HepG2 (cell line): Measurements from ENCODE around the gene IFNL1. TPM values are rescaled to one million over a fixed set of nuclear protein-coding genes. Genes with fewer than 3 reads are reported as not detected.

Experiments
- EEA1 ChIP-seq: sonication (generic); formaldehyde crosslinking; IDR thresholded peaks from 2 replicates; pipeline ENCODE4 v1.5.1; 2020; ENCODE audit warnings: mild to moderate bottlenecking, missing genetic modification reagents, borderline replicate concordance
- FOXO4 ChIP-seq: sonication (generic); formaldehyde crosslinking; conservative IDR thresholded peaks from 2 replicates; pipeline ENCODE4 v1.8.1; 2023; ENCODE audit warnings: missing genetic modification reagents
- HES4 ChIP-seq: sonication (generic); formaldehyde crosslinking; IDR thresholded peaks from 2 replicates; pipeline ENCODE4 v1.9.0; 2021; ENCODE audit warnings: mild to moderate bottlenecking, missing genetic modification reagents, borderline replicate concordance
- HNRNPL ChIP-seq: fragments of 200-400 bp; formaldehyde crosslinking; IDR thresholded peaks from 2 replicates; pipeline ENCODE4 v1.6.1; 2017; ENCODE audit warnings: mild to moderate bottlenecking, low read depth, low read length
- KLF15 ChIP-seq: sonication (generic); formaldehyde crosslinking; IDR thresholded peaks from 2 replicates; pipeline ENCODE4 v1.8.1; 2023; ENCODE audit warnings: borderline replicate concordance, mild to moderate bottlenecking, inconsistent platforms, missing genetic modification reagents, mixed read lengths
- MAF1 ChIP-seq: sonication (generic); formaldehyde crosslinking; IDR thresholded peaks from 2 replicates; pipeline ENCODE4 v1.5.0; 2020; ENCODE audit warnings: missing genetic modification reagents, borderline replicate concordance
- MEIS2 ChIP-seq: sonication (generic); formaldehyde crosslinking; IDR thresholded peaks from 2 replicates; pipeline ENCODE4 v1.9.0; 2021; ENCODE audit warnings: mild to moderate bottlenecking, missing genetic modification reagents
- MLLT10 ChIP-seq: sonication (generic); formaldehyde crosslinking; IDR thresholded peaks from 2 replicates; pipeline ENCODE4 v1.4.0; 2020; ENCODE audit warnings: missing genetic modification reagents
- POGZ ChIP-seq: sonication (generic); formaldehyde crosslinking; IDR thresholded peaks from 2 replicates; pipeline ENCODE4 v1.4.0; 2020; ENCODE audit warnings: mild to moderate bottlenecking, missing genetic modification reagents
- RBAK ChIP-seq: sonication (generic); formaldehyde crosslinking; IDR thresholded peaks from 2 replicates; pipeline ENCODE4 v1.5.1; 2020; ENCODE audit warnings: mild to moderate bottlenecking, missing genetic modification reagents
- SP140L ChIP-seq: sonication (generic); formaldehyde crosslinking; IDR thresholded peaks from 2 replicates; pipeline ENCODE4 v1.4.0; 2020; ENCODE audit warnings: missing genetic modification reagents, borderline replicate concordance
- TRIM24 ChIP-seq: sonication (generic); formaldehyde crosslinking; IDR thresholded peaks from 2 replicates; pipeline ENCODE4 v1.8.0; 2022; ENCODE audit warnings: mild to moderate bottlenecking, missing genetic modification reagents
- YEATS4 ChIP-seq: sonication (generic); formaldehyde crosslinking; IDR thresholded peaks from 2 replicates; pipeline ENCODE4 v1.4.0; 2020; ENCODE audit warnings: missing genetic modification reagents, borderline replicate concordance
- ZNF33B ChIP-seq: sonication (generic); formaldehyde crosslinking; IDR thresholded peaks from 2 replicates; pipeline ENCODE4 v1.5.1; 2020; ENCODE audit warnings: mild to moderate bottlenecking, missing genetic modification reagents
- ZNF431 ChIP-seq: sonication (generic); formaldehyde crosslinking; IDR thresholded peaks from 2 replicates; pipeline ENCODE4 v1.9.0; 2022; ENCODE audit warnings: missing genetic modification reagents, low read depth, mild to moderate bottlenecking, borderline replicate concordance
- ZNF720 ChIP-seq: sonication (generic); formaldehyde crosslinking; IDR thresholded peaks from 2 replicates; pipeline ENCODE4 v1.4.0; 2020; ENCODE audit warnings: missing genetic modification reagents
- ZNF891 ChIP-seq: sonication (generic); formaldehyde crosslinking; IDR thresholded peaks from 2 replicates; pipeline ENCODE4 v1.5.0; 2020; ENCODE audit warnings: mild to moderate bottlenecking, missing genetic modification reagents
- polyA plus RNA-seq, 8 experiments: library from polyadenylated mRNA; depleted of rRNA in 3 of 8; stranded (reverse) in 7 of 8; unstranded in 1 of 8; fragments of >200 nt; fragmentation: Illumina TruSeq in 4 of 8; extraction: Trizol in 4 of 8; gene quantifications; 2 replicates each; pipeline versions ENCODE4 v1.2.1 to v1.2.3, GENCODE V29; 2011 to 2016; ENCODE audit warnings: low read depth in 4 of 8, missing spikeins in 1 of 8, mixed read lengths in 1 of 8; ENCODE audit not compliant: insufficient read depth in 1 of 8
- total RNA-seq, 5 experiments: library from RNA; depleted of rRNA; stranded (reverse); fragments of >200 nt; fragmentation: Illumina TruSeq; extraction: Trizol; gene quantifications; 2 replicates each; pipeline ENCODE4 v1.2.3, GENCODE V29; 2016; ENCODE audit warnings: low read depth in 1 of 5
- TF ChIP-seq, protein P1 (sequence below): sonication (generic); formaldehyde crosslinking; IDR thresholded peaks from 2 replicates; pipeline ENCODE4 v1.4.0; 2020; ENCODE audit warnings: missing genetic modification reagents
- TF ChIP-seq, protein P2 (sequence below): sonication (generic); formaldehyde crosslinking; IDR thresholded peaks from 2 replicates; pipeline ENCODE4 v1.5.0; 2020; ENCODE audit warnings: mild to moderate bottlenecking, missing genetic modification reagents
- TF ChIP-seq, protein P3 (sequence below): sonication (generic); formaldehyde crosslinking; IDR thresholded peaks from 2 replicates; pipeline ENCODE4 v1.4.0; 2020; ENCODE audit warnings: mild to moderate bottlenecking, missing genetic modification reagents

The IFNL1 gene
- total and polyA plus RNA-seq, 2 of the 13 experiments (the other 11 are each of a cell fraction or from before 2014, with no cell fraction given): not detected

GRCh38 chr19:39341719-39342604, 45.8 kb downstream of the IFNL1 start, which contains the start of gene SAMD4B (continued):
- TF ChIP-seq, protein P1, sequence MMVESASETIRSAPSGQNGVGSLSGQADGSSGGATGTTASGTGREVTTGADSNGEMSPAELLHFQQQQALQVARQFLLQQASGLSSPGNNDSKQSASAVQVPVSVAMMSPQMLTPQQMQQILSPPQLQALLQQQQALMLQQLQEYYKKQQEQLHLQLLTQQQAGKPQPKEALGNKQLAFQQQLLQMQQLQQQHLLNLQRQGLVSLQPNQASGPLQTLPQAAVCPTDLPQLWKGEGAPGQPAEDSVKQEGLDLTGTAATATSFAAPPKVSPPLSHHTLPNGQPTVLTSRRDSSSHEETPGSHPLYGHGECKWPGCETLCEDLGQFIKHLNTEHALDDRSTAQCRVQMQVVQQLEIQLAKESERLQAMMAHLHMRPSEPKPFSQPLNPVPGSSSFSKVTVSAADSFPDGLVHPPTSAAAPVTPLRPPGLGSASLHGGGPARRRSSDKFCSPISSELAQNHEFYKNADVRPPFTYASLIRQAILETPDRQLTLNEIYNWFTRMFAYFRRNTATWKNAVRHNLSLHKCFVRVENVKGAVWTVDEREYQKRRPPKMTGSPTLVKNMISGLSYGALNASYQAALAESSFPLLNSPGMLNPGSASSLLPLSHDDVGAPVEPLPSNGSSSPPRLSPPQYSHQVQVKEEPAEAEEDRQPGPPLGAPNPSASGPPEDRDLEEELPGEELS: peak; percentile 27; the same call in 1 of the 2 replicates
- TF ChIP-seq MEIS2 (CRISPR knock-in tag) (0 out of 2 replicates have a peak, but pooled peaks have one; percentile 35), EEA1 (no peak), POGZ (peak; percentile 84), YEATS4 (CRISPR knock-in tag) (peak; percentile 70), KLF15 (no peak), ZNF33B (CRISPR knock-in tag) (no peak), RBAK (0 out of 2 replicates have a peak, but pooled peaks have one; percentile 38), ZNF891 (CRISPR knock-in tag) (no peak), TRIM24 (CRISPR knock-in tag) (no peak), HNRNPL (no peak), MAF1 (CRISPR knock-in tag) (no peak; the same call in 1 of the 2 replicates), SP140L (no peak), HES4 (0 out of 2 replicates have a peak, but pooled peaks have one; percentile 1), ZNF720 (CRISPR knock-in tag) (no peak), ZNF431 (CRISPR knock-in tag) (no peak), MLLT10 (no peak), FOXO4 (CRISPR knock-in tag) (no peak)
- TF ChIP-seq, protein P2, sequence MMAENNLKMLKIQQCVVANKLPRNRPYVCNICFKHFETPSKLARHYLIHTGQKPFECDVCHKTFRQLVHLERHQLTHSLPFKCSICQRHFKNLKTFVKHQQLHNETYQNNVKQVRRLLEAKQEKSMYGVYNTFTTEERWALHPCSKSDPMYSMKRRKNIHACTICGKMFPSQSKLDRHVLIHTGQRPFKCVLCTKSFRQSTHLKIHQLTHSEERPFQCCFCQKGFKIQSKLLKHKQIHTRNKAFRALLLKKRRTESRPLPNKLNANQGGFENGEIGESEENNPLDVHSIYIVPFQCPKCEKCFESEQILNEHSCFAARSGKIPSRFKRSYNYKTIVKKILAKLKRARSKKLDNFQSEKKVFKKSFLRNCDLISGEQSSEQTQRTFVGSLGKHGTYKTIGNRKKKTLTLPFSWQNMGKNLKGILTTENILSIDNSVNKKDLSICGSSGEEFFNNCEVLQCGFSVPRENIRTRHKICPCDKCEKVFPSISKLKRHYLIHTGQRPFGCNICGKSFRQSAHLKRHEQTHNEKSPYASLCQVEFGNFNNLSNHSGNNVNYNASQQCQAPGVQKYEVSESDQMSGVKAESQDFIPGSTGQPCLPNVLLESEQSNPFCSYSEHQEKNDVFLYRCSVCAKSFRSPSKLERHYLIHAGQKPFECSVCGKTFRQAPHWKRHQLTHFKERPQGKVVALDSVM (CRISPR knock-in tag): peak; percentile 25; the same call in 1 of the 2 replicates
- TF ChIP-seq, protein P3, sequence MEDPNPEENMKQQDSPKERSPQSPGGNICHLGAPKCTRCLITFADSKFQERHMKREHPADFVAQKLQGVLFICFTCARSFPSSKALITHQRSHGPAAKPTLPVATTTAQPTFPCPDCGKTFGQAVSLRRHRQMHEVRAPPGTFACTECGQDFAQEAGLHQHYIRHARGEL (CRISPR knock-in tag): no peak
